Subcutaneous abdominal adipose tissue (tissue), 5 donors: ENCODE measurements around the gene PRSS27.
"Not testable (repeated sequence)": the region's sequence is repeated elsewhere in the genome, so short reads cannot be mapped to it uniquely, and the experiment has no call there.

Experiments
- H3K27ac ChIP-seq: one replicate; pipeline ENCODE4 v1.7.0; 2013; ENCODE audit warnings: low read depth, mild to moderate bottlenecking, inconsistent platforms, low read length, moderate library complexity
- H3K27me3 ChIP-seq, 5 donors: one replicate each; pipeline ENCODE4 v1.7.0; 2013; ENCODE audit warnings: low read length in 5 of 5, inconsistent platforms in 1 of 5; ENCODE audit not compliant: control insufficient read depth in 5 of 5, insufficient read depth in 4 of 5
- H3K36me3 ChIP-seq, 5 donors: one replicate each; pipeline ENCODE4 v1.7.0; 2013; ENCODE audit warnings: low read length in 5 of 5; ENCODE audit not compliant: control insufficient read depth in 5 of 5, insufficient read depth in 5 of 5
- H3K4me1 ChIP-seq, 5 donors: one replicate each; pipeline ENCODE4 v1.7.0; 2013; ENCODE audit warnings: low read length in 5 of 5, mild to moderate bottlenecking in 3 of 5, moderate library complexity in 1 of 5; ENCODE audit not compliant: control insufficient read depth in 5 of 5, insufficient read depth in 5 of 5
- H3K4me3 ChIP-seq, 5 donors: one replicate each; pipeline ENCODE4 v1.7.0; 2013; ENCODE audit warnings: low read length in 5 of 5, low read depth in 1 of 5
- H3K9ac ChIP-seq, 5 donors: one replicate each; pipeline ENCODE4 v1.7.0; 2013; ENCODE audit warnings: low read length in 5 of 5, mild to moderate bottlenecking in 4 of 5, moderate library complexity in 3 of 5
- H3K9me3 ChIP-seq, 5 donors: one replicate each; pipeline ENCODE4 v1.7.0; 2013; ENCODE audit warnings: low read length in 5 of 5; ENCODE audit not compliant: control insufficient read depth in 5 of 5
- donor health status: healthy.
- donor health status: healthy.
- donor health status: healthy.
- donor health status: healthy.
- donor health status: healthy.

Gene PRSS27

DNA sequence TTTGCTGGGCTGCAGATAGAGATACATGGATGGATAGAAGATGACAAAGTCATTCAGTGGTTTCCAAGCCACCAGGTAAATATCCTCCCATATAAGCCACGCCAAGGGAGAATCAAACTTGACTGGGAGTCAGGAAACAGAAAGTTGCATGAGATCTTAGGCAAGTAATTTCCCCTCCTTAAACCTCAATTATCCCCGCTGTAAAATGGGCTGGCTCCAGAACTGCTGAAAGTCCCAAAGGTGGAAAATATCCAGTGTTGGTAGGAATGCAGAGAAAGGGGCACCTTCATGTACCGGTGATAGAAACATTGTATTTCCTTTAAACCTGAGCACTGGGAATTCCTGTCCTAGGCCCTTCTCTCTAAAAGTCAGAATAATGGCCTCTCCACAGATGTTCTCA lies 43.1 kb downstream of the PRSS27 start:
- H3K36me3 ChIP-seq, H3K27ac ChIP-seq, H3K9me3 ChIP-seq, H3K4me3 ChIP-seq, H3K9ac ChIP-seq, H3K27me3 ChIP-seq: not testable (repeated sequence)
- peaks cover 3 to 28% (median 21%) of the 10 kb centered on the region in 5 donors for H3K4me1 ChIP-seq

DNA sequence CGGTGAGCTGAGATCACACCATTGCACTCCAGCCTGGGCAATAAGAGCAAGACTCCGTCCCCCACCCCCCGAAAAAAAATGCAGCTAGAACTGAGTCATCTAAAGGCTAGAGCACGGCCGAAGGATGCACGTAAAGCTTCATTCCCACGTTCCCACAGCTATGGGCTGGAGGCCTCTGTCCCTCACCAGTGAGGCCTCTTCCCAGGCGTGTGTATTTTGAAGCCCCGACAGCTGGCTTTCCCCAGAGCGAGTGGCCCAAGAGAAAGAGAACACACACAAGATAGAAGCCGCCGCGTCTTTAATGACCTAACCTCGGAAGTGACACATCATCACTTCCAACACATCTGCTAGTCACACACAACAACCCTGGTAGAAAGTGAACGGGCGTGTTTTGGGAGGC lies 44.3 kb downstream of the PRSS27 start:
- H3K4me3 ChIP-seq = no peak overlapping the region
- H3K36me3 ChIP-seq = peaks cover 0 to 2% (median 0%) of the 10 kb centered on the region in 5 donors
- peaks cover 4 to 25% (median 17%) of the 10 kb centered on the region in 5 donors for H3K4me1 ChIP-seq
- no peak overlapping the region for H3K27ac ChIP-seq
- H3K9me3 ChIP-seq = no peaks in the 10 kb centered on the region
- no peaks in the 10 kb centered on the region for H3K27me3 ChIP-seq
- H3K9ac ChIP-seq = no peak overlapping the region

DNA sequence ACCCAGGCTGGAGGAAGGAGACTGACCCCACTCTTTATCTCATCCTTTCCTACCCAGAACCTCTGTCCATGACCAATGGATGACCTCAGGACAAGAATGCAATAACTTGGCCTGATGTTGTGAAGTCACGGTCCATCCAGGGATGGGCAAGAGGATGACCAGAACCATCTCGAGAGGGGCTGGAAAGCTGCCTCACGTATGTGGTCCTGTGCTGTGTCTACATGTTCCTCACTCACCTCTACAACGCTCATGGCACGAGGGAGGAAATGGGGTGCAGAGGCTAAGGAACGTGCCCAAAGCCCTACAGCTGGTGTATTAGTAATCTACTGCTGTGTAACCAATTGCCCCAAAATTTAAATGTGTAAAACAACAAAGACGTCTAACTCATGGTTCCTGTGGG lies 45.0 kb downstream of the PRSS27 start:
- no peak overlapping the region for H3K4me3 ChIP-seq
- H3K27ac ChIP-seq = no peak overlapping the region
- no peaks in the 10 kb centered on the region for H3K27me3 ChIP-seq
- H3K36me3 ChIP-seq = peaks cover 0 to 2% (median 0%) of the 10 kb centered on the region in 5 donors
- peaks cover 4 to 25% (median 17%) of the 10 kb centered on the region in 5 donors for H3K4me1 ChIP-seq
- H3K9ac ChIP-seq = no peak overlapping the region
- H3K9me3 ChIP-seq = no peaks in the 10 kb centered on the region

DNA sequence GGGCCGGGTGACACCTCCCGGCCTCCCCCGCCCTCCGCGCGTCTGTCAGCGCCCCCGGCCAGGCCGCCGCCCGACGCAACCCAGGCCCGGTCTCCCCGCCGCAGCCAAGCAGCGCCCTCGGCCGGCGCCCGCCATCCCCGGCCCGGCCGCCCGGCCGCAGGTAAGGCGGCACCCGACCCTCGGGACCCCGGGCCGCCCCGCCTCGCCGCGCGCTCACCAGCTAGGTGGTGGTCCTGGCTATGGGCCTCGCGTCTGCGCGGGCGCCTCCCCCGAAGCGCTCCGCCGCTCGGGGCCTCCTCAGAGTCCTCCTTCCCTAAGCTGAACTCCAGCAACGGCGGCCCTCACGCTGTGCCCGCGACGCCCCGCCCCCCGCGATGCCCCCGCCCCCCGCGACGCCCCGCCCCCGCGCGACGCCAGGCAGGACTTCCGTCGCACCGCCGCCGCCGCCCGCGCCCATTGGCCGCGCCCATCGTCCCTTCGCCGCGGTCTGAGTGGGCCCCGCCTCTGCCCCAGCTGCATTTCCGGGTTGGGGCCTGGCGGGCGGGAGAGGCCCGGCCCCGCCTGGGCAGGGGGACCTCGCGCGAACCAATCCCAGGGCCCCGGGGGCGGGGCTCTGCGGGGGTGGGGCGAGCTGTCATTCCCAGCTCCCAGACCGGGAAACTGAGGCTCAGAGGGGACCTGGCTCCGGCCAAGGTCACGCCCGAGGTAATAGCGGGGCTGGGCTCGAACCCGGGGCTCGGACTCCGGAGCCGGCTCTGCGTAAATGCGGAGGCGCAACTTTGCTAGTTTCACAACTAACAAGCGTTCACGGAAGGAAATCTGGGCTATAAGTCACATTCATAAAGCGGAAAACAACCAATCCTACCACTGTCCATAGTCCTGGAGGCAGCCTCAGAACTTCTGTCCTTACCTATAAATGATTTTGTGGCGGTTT lies 46.7 kb downstream of the PRSS27 start:
- Histone ChIP-seq H3K9ac (peak overlapping the region in 2 of 5 donors; percentile 52 to 79), H3K4me3 (peak overlapping the region; percentile 60 to 84 (median 73)), H3K36me3 (peaks cover 0 to 9% (median 3%) of the 10 kb centered on the region in 5 donors), H3K27me3 (no peaks in the 10 kb centered on the region), H3K27ac (peak overlapping the region; percentile 67), H3K4me1 (peaks cover 4 to 25% (median 22%) of the 10 kb centered on the region in 5 donors), H3K9me3 (no peaks in the 10 kb centered on the region)

DNA sequence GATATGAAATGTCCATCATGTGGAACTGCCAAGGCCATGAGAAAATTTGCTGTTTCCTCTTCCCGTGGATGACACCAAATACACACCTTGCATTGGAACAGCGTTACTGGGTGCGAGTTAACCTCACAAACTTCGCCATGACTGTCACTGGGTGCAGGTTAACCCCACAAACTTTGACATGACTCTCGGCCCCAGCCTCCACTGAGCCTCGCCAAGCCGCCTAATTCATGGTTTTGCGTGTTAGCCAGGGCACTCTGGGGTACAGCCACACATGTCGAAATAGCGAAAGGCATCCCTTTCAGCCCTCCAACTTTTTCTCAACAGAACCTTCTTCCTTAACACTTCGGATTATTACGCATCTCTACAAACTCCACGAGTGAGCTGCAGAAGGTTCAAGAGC lies 48.3 kb downstream of the PRSS27 start:
- H3K27me3 ChIP-seq = no peaks in the 10 kb centered on the region
- H3K4me3 ChIP-seq = peak overlapping the region in 1 of 5 donors; percentile 53
- peaks cover 0 to 16% (median 3%) of the 10 kb centered on the region in 5 donors for H3K36me3 ChIP-seq
- H3K9me3 ChIP-seq = no peaks in the 10 kb centered on the region
- peak overlapping the region in 1 of 5 donors; percentile 68 for H3K9ac ChIP-seq
- peaks cover 4 to 25% (median 22%) of the 10 kb centered on the region in 5 donors for H3K4me1 ChIP-seq
- H3K27ac ChIP-seq = no peak overlapping the region

DNA sequence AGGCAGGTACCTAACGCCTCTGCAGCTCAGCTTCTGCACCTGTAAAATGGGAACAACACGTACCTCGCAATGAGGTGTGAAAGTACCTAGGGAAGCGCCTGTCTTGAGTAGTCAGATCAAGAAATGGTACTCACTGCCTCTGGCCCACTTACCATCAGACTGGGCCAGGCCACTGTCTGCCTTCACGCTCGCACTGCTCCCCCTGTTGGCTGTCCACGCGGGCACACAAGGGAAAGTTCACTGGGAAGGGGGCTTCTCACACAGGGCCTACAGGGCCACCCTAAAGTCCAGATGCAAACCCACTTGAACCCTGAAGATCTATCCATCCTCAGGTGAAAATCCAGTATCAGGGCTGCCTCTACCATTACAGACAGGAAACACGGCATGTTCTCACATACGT lies 48.8 kb downstream of the PRSS27 start:
- Histone ChIP-seq H3K4me1 (peaks cover 4 to 25% (median 22%) of the 10 kb centered on the region in 5 donors), H3K36me3 (peaks cover 0 to 18% (median 3%) of the 10 kb centered on the region in 5 donors)
- H3K27ac ChIP-seq, H3K9ac ChIP-seq, H3K9me3 ChIP-seq, H3K27me3 ChIP-seq, H3K4me3 ChIP-seq: not testable (repeated sequence)

DNA sequence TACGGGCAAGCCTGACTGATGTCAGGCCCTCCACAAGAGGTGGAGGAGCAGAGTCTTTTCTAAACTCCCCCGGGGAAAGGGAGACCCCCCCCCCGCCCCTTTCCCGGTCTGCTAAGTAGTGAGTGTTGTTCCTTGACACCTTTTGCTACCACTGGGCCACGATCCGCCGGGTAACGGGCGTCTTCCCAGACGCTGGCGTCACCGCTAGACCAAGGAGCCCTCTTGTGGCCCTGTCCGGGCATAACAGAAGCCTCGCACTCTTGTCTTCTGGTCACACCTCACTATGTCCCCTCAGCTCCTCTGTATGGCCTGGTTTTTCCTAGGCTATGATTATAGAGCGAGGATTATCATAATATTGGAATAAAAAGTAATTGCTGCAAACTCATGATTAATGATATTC lies 50.0 kb downstream of the PRSS27 start:
- Histone ChIP-seq H3K4me1 (peaks cover 4 to 23% (median 22%) of the 10 kb centered on the region in 5 donors), H3K36me3 (peaks cover 0 to 21% (median 3%) of the 10 kb centered on the region in 5 donors)
- H3K9me3 ChIP-seq, H3K9ac ChIP-seq, H3K27ac ChIP-seq, H3K4me3 ChIP-seq, H3K27me3 ChIP-seq: not testable (repeated sequence)

DNA sequence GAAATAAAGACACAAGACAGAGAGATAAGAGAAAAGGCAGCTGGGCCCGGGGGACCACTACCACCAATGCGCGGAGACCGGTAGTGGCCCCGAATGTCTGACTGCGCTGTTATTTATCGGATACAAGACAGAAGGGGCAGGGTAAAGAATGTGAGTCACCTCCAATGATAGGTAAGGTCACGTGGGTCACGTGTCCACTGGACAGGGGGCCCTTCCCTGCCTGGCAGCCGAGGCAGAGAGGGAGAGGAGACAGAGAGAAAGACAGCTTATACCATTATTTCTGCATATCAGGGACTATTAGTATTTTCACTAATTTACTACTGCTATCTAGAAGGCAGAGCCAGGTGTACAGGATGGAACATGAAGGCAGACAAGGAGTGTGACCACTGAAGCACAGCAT lies 50.4 kb downstream of the PRSS27 start:
- peaks cover 4 to 22% (median 19%) of the 10 kb centered on the region in 5 donors for H3K4me1 ChIP-seq
- not testable (repeated sequence) for H3K27me3 ChIP-seq, H3K4me3 ChIP-seq, H3K9me3 ChIP-seq, H3K9ac ChIP-seq, H3K27ac ChIP-seq
- H3K36me3 ChIP-seq = peaks cover 0 to 21% (median 3%) of the 10 kb centered on the region in 5 donors

DNA sequence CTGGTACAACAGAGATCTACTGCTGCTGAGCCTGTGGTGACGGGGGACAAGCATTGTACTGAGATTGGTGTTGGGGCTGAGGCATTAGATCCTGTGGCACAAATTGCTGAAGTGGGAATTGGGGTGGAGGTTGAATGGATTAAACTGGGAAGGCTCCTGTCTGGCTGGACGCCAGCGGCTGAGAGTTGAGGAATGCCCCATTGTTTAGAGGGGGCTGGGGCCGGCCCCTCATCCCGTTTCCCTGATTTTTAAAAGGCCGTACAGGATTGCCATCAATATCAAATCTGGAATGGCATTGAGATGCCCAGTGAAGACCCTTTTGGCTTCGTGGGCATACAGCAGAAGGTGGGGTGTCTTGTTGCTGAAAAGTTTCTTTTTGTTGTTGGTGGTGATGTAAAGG lies 53.4 kb downstream of the PRSS27 start:
- H3K36me3 ChIP-seq = peaks cover 5 to 21% (median 7%) of the 10 kb centered on the region in 5 donors
- H3K4me3 ChIP-seq, H3K27me3 ChIP-seq, H3K9me3 ChIP-seq, H3K27ac ChIP-seq, H3K9ac ChIP-seq: not testable (repeated sequence)
- peaks cover under 1 to 12% (median 4%) of the 10 kb centered on the region in 5 donors for H3K4me1 ChIP-seq

DNA sequence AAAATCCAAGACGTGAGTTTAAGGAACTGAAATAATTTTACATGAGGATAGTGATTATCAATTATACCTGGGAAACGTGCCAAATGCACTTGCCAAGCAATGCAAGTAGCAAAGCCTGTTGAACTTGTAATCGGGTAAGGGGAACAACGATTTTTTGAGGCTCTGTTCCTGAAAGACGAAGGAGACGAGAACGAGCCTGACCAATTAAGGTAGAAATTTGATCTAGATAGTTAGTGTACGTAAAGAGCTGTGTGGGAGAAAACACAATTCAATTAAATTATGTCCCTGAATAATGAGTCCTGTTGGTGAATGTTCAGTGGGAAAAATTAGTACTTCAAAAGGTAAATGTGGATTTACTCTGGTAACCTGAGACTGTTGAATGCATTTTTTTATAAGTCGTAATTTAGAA lies 55.4 kb downstream of the PRSS27 start:
- no peak overlapping the region for H3K27ac ChIP-seq
- H3K4me1 ChIP-seq = peaks cover 0 to 6% (median 0%) of the 10 kb centered on the region in 5 donors

More for the DNA sequence above, 55.4 kb downstream of the PRSS27 start:
- Histone ChIP-seq H3K27me3 (no peaks in the 10 kb centered on the region), H3K9ac (no peak overlapping the region), H3K36me3 (peaks cover 5 to 19% (median 7%) of the 10 kb centered on the region in 5 donors), H3K9me3 (no peaks in the 10 kb centered on the region), H3K4me3 (no peak overlapping the region)
